Caki2 (cell line): ENCODE data around the gene XG. TPM values are rescaled to one million over a fixed set of nuclear protein-coding genes. Genes with fewer than 3 reads are reported as not detected.
"Not testable (repeated sequence)": the region's sequence is repeated elsewhere in the genome, so short reads cannot be mapped to it uniquely, and the experiment has no call there.

Source experiments
- DNase-seq: peaks from one replicate; pipeline ENCODE4 v3.0.0-alpha.2; 2015; ENCODE audit warnings: low read depth
- in situ Hi-C: cut with HindIII; loops from 2 replicates; pipeline ENCODE4 v1.10.0; 2016; ENCODE audit warnings: low sequenced_read_pairs, low pct_unique_long_range_greater_than_20kb, mixed read lengths
- total RNA-seq: library from RNA; depleted of rRNA; stranded (reverse); fragments of >200 nt; shearing (Covaris generic); gene quantifications from 2 replicates; pipeline ENCODE4 v1.2.3, GENCODE V29; 2014; ENCODE audit warnings: low replicate concordance; rRNA removed

The XG gene
- not detected in 2 replicates for total RNA-seq

- in situ Hi-C loops, DNase-seq: not testable (repeated sequence)
Measured at GRCh38 chrX:2751874-2752300, at the start of gene XG. Gene XG, plus strand, starts transcription at chrX:2752040. Its CDS starts 235 bp downstream, at chrX:2752275.

- in situ Hi-C loops: no loop called here
Measured at GRCh38 chrX:2703991-2704369, 47.9 kb upstream of the XG start.

GRCh38 chrX:2705046-2705832 lies 46.6 kb upstream of the XG start:
- no peak for DNase-seq
- in situ Hi-C loops: no loop called here

More at GRCh38 chrX:2703991-2704369, 47.9 kb upstream of the XG start:
- DNase-seq: no peak

GRCh38 chrX:2707334-2707760 lies 44.5 kb upstream of the XG start:
- in situ Hi-C loops: no loop called here

GRCh38 chrX:2708021-2708420 lies 43.8 kb upstream of the XG start:
- DNase-seq: no peak
- in situ Hi-C loops: no loop called here

More at GRCh38 chrX:2707334-2707760, 44.5 kb upstream of the XG start:
- DNase-seq: peak; percentile 94

- DNase-seq: peak; percentile 36
- in situ Hi-C loops: no loop called here
Measured at GRCh38 chrX:2708592-2709188, 43.1 kb upstream of the XG start.

GRCh38 chrX:2709556-2709955 lies 42.3 kb upstream of the XG start:
- in situ Hi-C loops: no loop called here
- no peak for DNase-seq

GRCh38 chrX:2710041-2710840 lies 41.6 kb upstream of the XG start:
- in situ Hi-C loops: no loop called here
- DNase-seq: peak; percentile 86

GRCh38 chrX:2711441-2711840 lies 40.4 kb upstream of the XG start:
- DNase-seq: no peak
- in situ Hi-C loops: no loop called here

- in situ Hi-C loops: no loop called here
- no peak for DNase-seq
Measured at GRCh38 chrX:2712428-2712827, 39.4 kb upstream of the XG start.

GRCh38 chrX:2712890-2713840 lies 38.7 kb upstream of the XG start:
- no peak for DNase-seq
- in situ Hi-C loops: no loop called here

GRCh38 chrX:2714551-2714950 lies 37.3 kb upstream of the XG start:
- DNase-seq: no peak
- in situ Hi-C loops: no loop called here

- DNase-seq: no peak
- in situ Hi-C loops: no loop called here
Measured at GRCh38 chrX:2715066-2715600, 36.7 kb upstream of the XG start.

- in situ Hi-C loops: no loop called here
Measured at GRCh38 chrX:2717312-2717711, 34.5 kb upstream of the XG start.

GRCh38 chrX:2718821-2719220 lies 33.0 kb upstream of the XG start:
- in situ Hi-C loops: no loop called here
- no peak for DNase-seq

More at GRCh38 chrX:2717312-2717711, 34.5 kb upstream of the XG start:
- no peak for DNase-seq

- in situ Hi-C loops: no loop called here
- DNase-seq: no peak
Measured at GRCh38 chrX:2719774-2720447, 31.9 kb upstream of the XG start.

- in situ Hi-C loops: no loop called here
- no peak for DNase-seq
Measured at GRCh38 chrX:2723286-2723879, 28.5 kb upstream of the XG start.
